CD4-positive, alpha-beta T cell (primary cell): Measurements from ENCODE around the gene FBXL20. TPM values are rescaled to one million over a fixed set of nuclear protein-coding genes. Genes with fewer than 3 reads are reported as not detected.

ENCODE experiments used
- ATAC-seq: fragments of 200-7000 bp; cut with Tn5 transposase; one replicate; pipeline ENCODE4 v1.10.0; 2022; ENCODE audit warnings: mild to moderate bottlenecking; ENCODE audit not compliant: poor library complexity
- CTCF ChIA-PET: fragments of 350-600 bp; sonication (Branson Sonifier 250); formaldehyde crosslinking; loops from one replicate; lab custom pipeline; 2021; ENCODE audit warnings: antibody characterized with exemption, inconsistent platforms; lab: Charles Lee
- POLR2A ChIA-PET: fragments of 350-600 bp; sonication (Branson Sonifier 250); formaldehyde crosslinking; loops from one replicate; lab custom pipeline; 2021; ENCODE audit warnings: antibody characterized with exemption, inconsistent platforms; lab: Charles Lee
- DNase-seq, 14 experiments: peaks; one replicate each; pipeline ENCODE4 v3.0.0-alpha.2; 2013 to 2020; ENCODE audit warnings: mixed read lengths in 2 of 14
- H3K27ac ChIP-seq, 2 donors: one replicate each; pipeline versions ENCODE4 v1.5.1 to v1.7.0; 2013; ENCODE audit warnings: low read length in 2 of 2, low read depth in 1 of 2, mild to moderate bottlenecking in 1 of 2
- H3K27me3 ChIP-seq, 2 experiments: 1 replicate in 1 of 2; 2 replicates in 1 of 2; pipeline versions ENCODE4 v1.6.1 to v1.7.0; 2013; ENCODE audit warnings: low read length in 2 of 2, control low read depth in 1 of 2, mild to moderate bottlenecking in 1 of 2, moderate library complexity in 1 of 2; ENCODE audit not compliant: insufficient read depth in 2 of 2, control insufficient read depth in 1 of 2
- H3K36me3 ChIP-seq: one replicate; pipeline ENCODE4 v1.6.1; 2013; ENCODE audit warnings: low read length, control low read depth; ENCODE audit not compliant: insufficient read depth
- H3K4me1 ChIP-seq: one replicate; pipeline ENCODE4 v1.6.1; 2013; ENCODE audit warnings: low read length, control low read depth; ENCODE audit not compliant: insufficient read depth
- H3K4me3 ChIP-seq: one replicate; pipeline ENCODE4 v1.5.1; 2013; ENCODE audit warnings: mild to moderate bottlenecking, low read length, moderate library complexity
- H3K9me3 ChIP-seq, 2 experiments: 1 replicate in 1 of 2; 2 replicates in 1 of 2; pipeline versions ENCODE4 v1.6.1 to v1.7.0; 2013; ENCODE audit warnings: low read length in 2 of 2, mild to moderate bottlenecking in 2 of 2, control low read depth in 1 of 2, moderate library complexity in 1 of 2; ENCODE audit not compliant: control insufficient read depth in 1 of 2, insufficient read depth in 1 of 2
- H3K27ac Mint-ChIP-seq: one replicate; pipeline ENCODE4 v1.8.0; 2020; ENCODE audit warnings: mixed read lengths
- H3K27me3 Mint-ChIP-seq: one replicate; pipeline ENCODE4 v1.8.0; 2021; ENCODE audit warnings: mixed read lengths
- H3K36me3 Mint-ChIP-seq: one replicate; pipeline ENCODE4 v1.8.0; 2021; ENCODE audit warnings: low read depth, mixed read lengths
- H3K4me1 Mint-ChIP-seq: one replicate; pipeline ENCODE4 v1.8.0; 2021; ENCODE audit warnings: low read depth, mixed read lengths
- H3K4me3 Mint-ChIP-seq: one replicate; pipeline ENCODE4 v1.8.0; 2020; ENCODE audit warnings: mild to moderate bottlenecking, mixed read lengths
- H3K9me3 Mint-ChIP-seq: one replicate; pipeline ENCODE4 v1.8.0; 2020; ENCODE audit warnings: mixed read lengths
- CTCF ChIP-seq: fragments of 200-600 bp; IDR thresholded peaks from one replicate; pipeline ENCODE4 v1.8.0; 2022; ENCODE audit warnings: antibody characterized with exemption, mild to moderate bottlenecking
- intact Hi-C, 2 experiments: fragments of 100-400 bp; cut with DNase I in 1 of 2; cut with micrococcal nuclease in 1 of 2; formaldehyde crosslinking; loops; one replicate each; pipeline versions ENCODE4 v1.15.1 to v1.9.0; 2023 to 2025; cut with DNase I, micrococcal nuclease
- total RNA-seq, 174 experiments: library from RNA in 2 of 174; stranded (reverse) in 2 of 174; gene quantifications; one replicate each; pipeline ENCODE4 v1.2.3 and lab custom pipeline; 2021 to 2026

The FBXL20 gene
- total RNA-seq, 2 experiments from 2014 or later, result 16.7 to 17.1 TPM

DNA sequence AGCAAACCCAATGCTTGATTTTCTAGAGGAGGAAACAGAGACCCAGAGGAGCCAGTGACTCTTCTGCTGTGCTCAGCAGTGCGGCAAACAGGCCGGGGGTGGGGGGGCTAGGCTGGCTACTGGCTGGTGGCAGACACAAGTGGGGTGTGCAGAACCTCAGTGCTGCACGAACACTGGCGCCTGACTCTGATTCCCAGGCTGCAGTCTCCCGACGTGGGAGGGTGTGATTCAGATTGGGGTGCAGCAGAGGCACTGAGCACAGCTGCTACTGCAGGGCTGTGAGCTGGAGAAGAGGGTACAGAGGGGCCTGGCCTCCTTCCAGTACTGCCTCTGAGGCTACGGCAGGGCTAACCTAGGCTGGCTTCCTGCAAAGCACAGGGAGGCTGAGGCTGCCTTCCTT is 193.3 kb downstream of the FBXL20 start:
- Histone ChIP-seq H3K36me3 (peaks cover 22% of the 10 kb centered on the region), H3K4me1 (peaks cover 40% of the 10 kb centered on the region), H3K27me3 (no peaks in the 10 kb centered on the region), H3K4me3 (no peak overlapping the region), H3K9me3 (no peaks in the 10 kb centered on the region), H3K27ac (no peak overlapping the region)
- POLR2A ChIA-PET, result interaction anchor here (2.1 to 4.4 kb wide), 4 partner anchors 8 to 38 kb away, joined by 9 to 49 read pairs (median 29); partner anchors contain the start of gene RPL19
- Mint-ChIP-seq H3K9me3 (no peaks in the 10 kb centered on the region), H3K36me3 (peaks cover 22% of the 10 kb centered on the region), H3K27me3 (no peaks in the 10 kb centered on the region), H3K4me3 (no peak overlapping the region), H3K27ac (peak overlapping the region; percentile 54), H3K4me1 (peaks cover 34% of the 10 kb centered on the region)
- CTCF ChIA-PET, result interaction anchor here (1.0 to 6.4 kb wide), 5 partner anchors 24 to 340 kb away, joined by 3 to 122 read pairs (median 41); no protein-coding TSS in a partner anchor
- ATAC-seq, result peak; percentile 6
- intact Hi-C loops, result no loop called here
- DNase-seq, result peak in 2 of 14 experiments; percentile 14 to 31
- no peak for TF ChIP-seq CTCF

- ChIA-PET CTCF (interaction anchor here (0.6 to 6.4 kb wide), 4 partner anchors 33 to 40 kb away, joined by 4 to 122 read pairs (median 34); no protein-coding TSS in a partner anchor), POLR2A (interaction anchor here (1.0 to 4.3 kb wide), 3 partner anchors 10 to 41 kb away, joined by 3 to 49 read pairs (median 7); no protein-coding TSS in a partner anchor)
- H3K9me3 ChIP-seq, result no peaks in the 10 kb centered on the region
- Mint-ChIP-seq H3K4me1 (peaks cover 54% of the 10 kb centered on the region), H3K27me3 (no peaks in the 10 kb centered on the region), H3K4me3 (peak overlapping the region; percentile 60), H3K9me3 (no peaks in the 10 kb centered on the region), H3K27ac (peak overlapping the region; percentile 27), H3K36me3 (peaks cover 50% of the 10 kb centered on the region)
- H3K4me1 ChIP-seq, result peaks cover 60% of the 10 kb centered on the region
- no peak overlapping the region for H3K4me3 ChIP-seq
- TF ChIP-seq CTCF, result no peak
- ATAC-seq (no peak), DNase-seq (no peak)
- no peaks in the 10 kb centered on the region for H3K27me3 ChIP-seq
- H3K27ac ChIP-seq, result no peak overlapping the region
- peaks cover 44% of the 10 kb centered on the region for H3K36me3 ChIP-seq
- intact Hi-C loops, result no loop called here
These were observed 196.3 kb downstream of the FBXL20 start for GRCh38 chr17:39205112-39205526.

- Mint-ChIP-seq H3K27me3 (no peaks in the 10 kb centered on the region), H3K36me3 (peaks cover 56% of the 10 kb centered on the region), H3K4me1 (peaks cover 58% of the 10 kb centered on the region), H3K9me3 (no peaks in the 10 kb centered on the region), H3K4me3 (peak overlapping the region; percentile 52), H3K27ac (peak overlapping the region; percentile 13)
- no peak for DNase-seq
- no peak overlapping the region for H3K27ac ChIP-seq
- no peaks in the 10 kb centered on the region for H3K27me3 ChIP-seq
- H3K36me3 ChIP-seq, result peaks cover 44% of the 10 kb centered on the region
- peaks cover 57% of the 10 kb centered on the region for H3K4me1 ChIP-seq
- intact Hi-C loops, result loop anchor here in 1 of 2 experiments (5.0 kb wide), 1 partner anchor 258 kb away; the partner anchor contains the start of gene CDK12
- TF ChIP-seq CTCF, result no peak
- ChIA-PET CTCF (interaction anchor here (1.2 to 1.8 kb wide), 2 partner anchors 35 to 41 kb away, joined by 5 read pairs; no protein-coding TSS in a partner anchor), POLR2A (interaction anchor here (4.3 kb wide), 1 partner anchor 41 kb away, joined by 49 read pairs; no protein-coding TSS in a partner anchor)
- ATAC-seq, result no peak
- H3K4me3 ChIP-seq, result no peak overlapping the region
- H3K9me3 ChIP-seq, result no peaks in the 10 kb centered on the region
These were observed 197.2 kb downstream of the FBXL20 start for GRCh38 chr17:39204245-39204644.

Other genes starting within 250 kb of the FBXL20 start
- 10 to 100 TPM; 66.7 to 67.6 TPM for gene PLXDC1, start 250.0 kb downstream of the FBXL20 start, total RNA-seq
- not detected for gene ARL5C, start 235.5 kb downstream of the FBXL20 start, total RNA-seq
- 10 to 100 TPM; 14.9 to 15.5 TPM for gene CACNB1, start 204.0 kb downstream of the FBXL20 start, total RNA-seq
- 1,000 to 10,000 TPM; 3,527 to 3,670 TPM for gene RPL19, start 201.3 kb downstream of the FBXL20 start, total RNA-seq
- gene STAC2, start 175.7 kb downstream of the FBXL20 start, total RNA-seq, result not detected
- 10 to 100 TPM; 24.7 to 28.7 TPM for gene MED1, start 49.6 kb upstream of the FBXL20 start, total RNA-seq
- gene CDK12, start 59.9 kb upstream of the FBXL20 start, total RNA-seq, result 100 to 1,000 TPM in 1 of 2 experiments, 10 to 100 TPM in 1; 99.6 to 108 TPM
- not detected for gene NEUROD2, start 206.3 kb upstream of the FBXL20 start, total RNA-seq
- gene PPP1R1B, start 225.3 kb upstream of the FBXL20 start, total RNA-seq, result under 1 TPM in 1 of 2 experiments, not detected in 1; 0.25 TPM
- gene STARD3, start 235.5 kb upstream of the FBXL20 start, total RNA-seq, result 10 to 100 TPM; 96.5 to 99.9 TPM